Esophagus muscularis mucosa (tissue), 3 donors: ENCODE results near the gene LVRN.

Experiments
- POLR2A ChIP-seq: fragments of 450-650 bp; IDR thresholded peaks from one replicate; pipeline ENCODE4 v1.6.1; 2017; ENCODE audit warnings: antibody characterized with exemption, moderate library complexity, mild to moderate bottlenecking, low read depth
- TF ChIP-seq, protein P1 (sequence below), 3 experiments: fragments of 200-600 bp in 2 of 3; fragments of 450-650 bp in 1 of 3; sonication (generic) in 2 of 3; IDR thresholded peaks; one replicate each; pipeline ENCODE4 v1.5.1; 2017 to 2019; ENCODE audit warnings: antibody characterized with exemption in 3 of 3, mild to moderate bottlenecking in 2 of 3, moderate library complexity in 1 of 3

DNA sequence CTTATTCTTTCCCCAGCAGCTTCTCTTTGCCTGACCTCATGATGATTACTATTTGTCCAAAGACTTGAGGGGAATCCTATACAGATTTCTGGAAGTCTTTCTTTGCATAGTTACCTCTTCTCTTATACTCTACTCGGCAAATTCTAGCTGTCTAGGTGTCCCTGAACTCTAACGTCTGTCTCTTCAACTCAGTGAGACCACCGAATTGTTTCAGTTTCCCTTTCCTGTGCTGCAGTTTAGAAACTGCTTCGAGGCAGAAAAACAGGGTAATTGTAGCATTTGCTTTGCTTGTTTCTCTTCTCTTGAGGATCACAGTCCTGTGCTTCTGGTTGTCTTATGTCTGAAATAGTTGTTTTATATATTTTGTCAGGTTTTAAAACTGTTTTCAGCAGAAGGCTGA, 14.8 kb downstream of the LVRN start:
- TF ChIP-seq POLR2A, result no peak
- TF ChIP-seq, protein P1, sequence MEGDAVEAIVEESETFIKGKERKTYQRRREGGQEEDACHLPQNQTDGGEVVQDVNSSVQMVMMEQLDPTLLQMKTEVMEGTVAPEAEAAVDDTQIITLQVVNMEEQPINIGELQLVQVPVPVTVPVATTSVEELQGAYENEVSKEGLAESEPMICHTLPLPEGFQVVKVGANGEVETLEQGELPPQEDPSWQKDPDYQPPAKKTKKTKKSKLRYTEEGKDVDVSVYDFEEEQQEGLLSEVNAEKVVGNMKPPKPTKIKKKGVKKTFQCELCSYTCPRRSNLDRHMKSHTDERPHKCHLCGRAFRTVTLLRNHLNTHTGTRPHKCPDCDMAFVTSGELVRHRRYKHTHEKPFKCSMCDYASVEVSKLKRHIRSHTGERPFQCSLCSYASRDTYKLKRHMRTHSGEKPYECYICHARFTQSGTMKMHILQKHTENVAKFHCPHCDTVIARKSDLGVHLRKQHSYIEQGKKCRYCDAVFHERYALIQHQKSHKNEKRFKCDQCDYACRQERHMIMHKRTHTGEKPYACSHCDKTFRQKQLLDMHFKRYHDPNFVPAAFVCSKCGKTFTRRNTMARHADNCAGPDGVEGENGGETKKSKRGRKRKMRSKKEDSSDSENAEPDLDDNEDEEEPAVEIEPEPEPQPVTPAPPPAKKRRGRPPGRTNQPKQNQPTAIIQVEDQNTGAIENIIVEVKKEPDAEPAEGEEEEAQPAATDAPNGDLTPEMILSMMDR (IDR thresholded peaks at IDR 0.05), result no peak
